ENCODE results near the gene KIAA1614.

GRCh38 chr1:180937624-180938225 lies 25.0 kb downstream of the KIAA1614 start:
- TF ChIP-seq, protein P1, sequence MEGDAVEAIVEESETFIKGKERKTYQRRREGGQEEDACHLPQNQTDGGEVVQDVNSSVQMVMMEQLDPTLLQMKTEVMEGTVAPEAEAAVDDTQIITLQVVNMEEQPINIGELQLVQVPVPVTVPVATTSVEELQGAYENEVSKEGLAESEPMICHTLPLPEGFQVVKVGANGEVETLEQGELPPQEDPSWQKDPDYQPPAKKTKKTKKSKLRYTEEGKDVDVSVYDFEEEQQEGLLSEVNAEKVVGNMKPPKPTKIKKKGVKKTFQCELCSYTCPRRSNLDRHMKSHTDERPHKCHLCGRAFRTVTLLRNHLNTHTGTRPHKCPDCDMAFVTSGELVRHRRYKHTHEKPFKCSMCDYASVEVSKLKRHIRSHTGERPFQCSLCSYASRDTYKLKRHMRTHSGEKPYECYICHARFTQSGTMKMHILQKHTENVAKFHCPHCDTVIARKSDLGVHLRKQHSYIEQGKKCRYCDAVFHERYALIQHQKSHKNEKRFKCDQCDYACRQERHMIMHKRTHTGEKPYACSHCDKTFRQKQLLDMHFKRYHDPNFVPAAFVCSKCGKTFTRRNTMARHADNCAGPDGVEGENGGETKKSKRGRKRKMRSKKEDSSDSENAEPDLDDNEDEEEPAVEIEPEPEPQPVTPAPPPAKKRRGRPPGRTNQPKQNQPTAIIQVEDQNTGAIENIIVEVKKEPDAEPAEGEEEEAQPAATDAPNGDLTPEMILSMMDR (IDR thresholded peaks at IDR 0.05), result no peak
- TF ChIP-seq POLR2A (IDR thresholded peaks at IDR 0.05), result no peak

Data from vagina (tissue), 2 donors.